Loucy (cell line): ENCODE results near the gene POLR3C.
"Not testable (repeated sequence)": the region's sequence is repeated elsewhere in the genome, so short reads cannot be mapped to it uniquely, and the experiment has no call there.

Experiments
- CTCF ChIP-seq: fragments of 200-600 bp; sonication (generic); conservative IDR thresholded peaks from 2 replicates; pipeline ENCODE4 v1.5.1; 2014; ENCODE audit warnings: mild to moderate bottlenecking, antibody characterized with exemption, low read length
- EZH2phosphoT487 ChIP-seq: fragments of 200-600 bp; IDR thresholded peaks from 2 replicates; pipeline ENCODE4 v1.6.1; 2018; ENCODE audit warnings: antibody characterized with exemption, mild to moderate bottlenecking, moderate library complexity, borderline replicate concordance

GRCh38 chr1:145791860-145792259, 32.1 kb upstream of the POLR3C start:
- TF ChIP-seq CTCF, EZH2phosphoT487: not testable (repeated sequence)
